Measurements from ENCODE around the gene SAFB2. TPM values are rescaled to one million over a fixed set of nuclear protein-coding genes. Genes with fewer than 3 reads are reported as not detected.
A peak's percentile ranks its signal among the peaks of the same experiment; 100 is the strongest.

SAFB2 gene
- 10 to 100 TPM; 11.6 to 47.3 (median 32.1) TPM for total RNA-seq

DNA sequence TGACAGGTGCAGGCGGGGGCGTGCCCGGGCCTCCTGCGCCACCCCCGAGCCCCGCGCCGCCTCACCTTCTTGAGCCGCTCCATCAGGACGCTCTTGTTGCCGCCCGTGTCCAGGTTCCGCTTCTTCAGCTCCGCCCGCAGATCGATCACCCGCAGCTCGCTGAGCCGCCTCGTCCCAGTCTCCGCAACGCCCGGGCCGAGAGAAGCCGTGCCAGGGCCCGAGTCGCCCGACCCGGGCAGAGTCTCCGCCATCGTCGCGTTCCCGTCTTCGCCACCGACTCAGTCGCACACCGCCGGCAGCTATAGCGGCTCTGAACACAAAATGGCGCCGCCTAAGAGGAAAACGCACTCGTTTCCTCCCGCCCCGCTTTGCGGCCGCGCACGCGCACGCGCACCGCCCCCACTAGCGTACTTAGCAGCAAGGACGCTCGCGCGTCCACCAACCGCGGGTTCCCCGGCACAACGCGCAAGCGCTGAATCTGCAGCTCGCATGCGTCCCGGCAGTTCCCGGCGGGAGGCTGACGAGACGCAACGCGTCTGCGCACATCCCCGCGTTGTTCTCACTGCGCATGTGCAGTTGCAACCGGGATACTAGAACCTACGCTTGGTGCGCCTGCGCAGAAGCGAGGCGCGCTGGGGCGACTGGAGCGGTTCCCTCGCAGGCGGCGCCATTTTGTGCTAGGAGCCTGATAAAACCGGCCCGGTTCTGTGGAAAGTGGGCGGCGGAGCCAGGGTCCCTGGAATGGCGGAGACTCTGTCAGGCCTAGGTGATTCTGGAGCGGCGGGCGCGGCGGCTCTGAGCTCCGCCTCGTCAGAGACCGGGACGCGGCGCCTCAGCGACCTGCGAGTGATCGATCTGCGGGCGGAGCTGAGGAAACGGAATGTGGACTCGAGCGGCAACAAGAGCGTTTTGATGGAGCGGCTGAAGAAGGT is at the start of gene SAFB2, which contains the start of gene SAFB:
Gene SAFB2, minus strand, starts transcription at position 312 of the 932 bp plus-strand sequence. Its CDS starts 61 bp downstream, at position 251.
Gene SAFB, plus strand, starts transcription at position 619 of the 932 bp plus-strand sequence. Its CDS starts 123 bp downstream, at position 742.
- intact Hi-C loops (cut with DNase I), result loop anchor here (10.0 kb wide), 1 partner anchor 62 kb away; the partner anchor contains the start of genes HSD11B1L and MICOS13
- no peaks in the 10 kb centered on the region for H3K27me3 ChIP-seq
- H3K4me3 ChIP-seq, result peak within 1 kb of the TSS; percentile 78 to 100 (median 90)
- H3K27ac ChIP-seq, result peak within 1 kb of the TSS; percentile 95 to 99 (median 96)
- H3K9me3 ChIP-seq, result no peaks in the 10 kb centered on the region
- WGBS, 2 donors, result 0% methylated on average over 20 to 29 of the region's 116 CpGs
- peak; percentile 95 for DNase-seq
- peaks cover 48 to 79% (median 55%) of the 10 kb centered on the region in 3 donors for H3K4me1 ChIP-seq
- TF ChIP-seq POLR2A (IDR thresholded peaks at IDR 0.05), result peak in 3 of 4 donors; percentile 78 to 98 (median 79)
- TF ChIP-seq, protein P1, sequence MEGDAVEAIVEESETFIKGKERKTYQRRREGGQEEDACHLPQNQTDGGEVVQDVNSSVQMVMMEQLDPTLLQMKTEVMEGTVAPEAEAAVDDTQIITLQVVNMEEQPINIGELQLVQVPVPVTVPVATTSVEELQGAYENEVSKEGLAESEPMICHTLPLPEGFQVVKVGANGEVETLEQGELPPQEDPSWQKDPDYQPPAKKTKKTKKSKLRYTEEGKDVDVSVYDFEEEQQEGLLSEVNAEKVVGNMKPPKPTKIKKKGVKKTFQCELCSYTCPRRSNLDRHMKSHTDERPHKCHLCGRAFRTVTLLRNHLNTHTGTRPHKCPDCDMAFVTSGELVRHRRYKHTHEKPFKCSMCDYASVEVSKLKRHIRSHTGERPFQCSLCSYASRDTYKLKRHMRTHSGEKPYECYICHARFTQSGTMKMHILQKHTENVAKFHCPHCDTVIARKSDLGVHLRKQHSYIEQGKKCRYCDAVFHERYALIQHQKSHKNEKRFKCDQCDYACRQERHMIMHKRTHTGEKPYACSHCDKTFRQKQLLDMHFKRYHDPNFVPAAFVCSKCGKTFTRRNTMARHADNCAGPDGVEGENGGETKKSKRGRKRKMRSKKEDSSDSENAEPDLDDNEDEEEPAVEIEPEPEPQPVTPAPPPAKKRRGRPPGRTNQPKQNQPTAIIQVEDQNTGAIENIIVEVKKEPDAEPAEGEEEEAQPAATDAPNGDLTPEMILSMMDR (IDR thresholded peaks at IDR 0.05), result peak in 1 of 6 experiments; percentile 18
- H3K36me3 ChIP-seq, result peaks cover 8 to 62% (median 21%) of the 10 kb centered on the region in 3 donors

- Histone ChIP-seq H3K36me3 (peaks cover 19 to 47% (median 30%) of the 10 kb centered on the region in 3 donors), H3K4me1 (no peaks in the 10 kb centered on the region), H3K27ac (no peak overlapping the region), H3K4me3 (no peak overlapping the region), H3K9me3 (no peaks in the 10 kb centered on the region), H3K27me3 (no peaks in the 10 kb centered on the region)
- TF ChIP-seq, protein P1 (IDR thresholded peaks at IDR 0.05), result no peak
- TF ChIP-seq POLR2A (IDR thresholded peaks at IDR 0.05), result no peak
- WGBS, 2 donors, result 90% methylated on average over 2 of the region's 7 CpGs; no CpG with 5 or more reads in 1 of the 2 donors
- no peak for DNase-seq
- intact Hi-C loops (cut with DNase I), result no loop called here
Observed at GRCh38 chr19:5671600-5671999, 49.0 kb upstream of the SAFB2 start.

- DNase-seq, result no peak
- intact Hi-C loops (cut with DNase I), result no loop called here
Observed at GRCh38 chr19:5669212-5669611, 46.6 kb upstream of the SAFB2 start.

GRCh38 chr19:5667751-5668271 is 45.2 kb upstream of the SAFB2 start:
- TF ChIP-seq, protein P1 (IDR thresholded peaks at IDR 0.05), result no peak
- no peak for TF ChIP-seq POLR2A (IDR thresholded peaks at IDR 0.05)
- Histone ChIP-seq H3K4me1 (no peaks in the 10 kb centered on the region), H3K4me3 (no peak overlapping the region), H3K36me3 (peaks cover 54 to 85% (median 63%) of the 10 kb centered on the region in 3 donors), H3K27ac (no peak overlapping the region), H3K9me3 (no peaks in the 10 kb centered on the region), H3K27me3 (no peaks in the 10 kb centered on the region)
- intact Hi-C loops (cut with DNase I), result no loop called here
- DNase-seq, result no peak
- 80 to 82% methylated on average over 1 to 15 of the region's 22 CpGs for WGBS, 2 donors

More at GRCh38 chr19:5669212-5669611, 46.6 kb upstream of the SAFB2 start:
- no peaks in the 10 kb centered on the region for H3K27me3 ChIP-seq
- H3K36me3 ChIP-seq, result peaks cover 42 to 71% (median 49%) of the 10 kb centered on the region in 3 donors
- TF ChIP-seq, protein P1 (IDR thresholded peaks at IDR 0.05), result no peak
- no peak for TF ChIP-seq POLR2A (IDR thresholded peaks at IDR 0.05)
- H3K4me3 ChIP-seq, result no peak overlapping the region
- no peaks in the 10 kb centered on the region for H3K4me1 ChIP-seq
- 87% methylated on average over 3 of the region's 11 CpGs; no CpG with 5 or more reads in 1 of the 2 donors for WGBS, 2 donors
- no peaks in the 10 kb centered on the region for H3K9me3 ChIP-seq
- no peak overlapping the region for H3K27ac ChIP-seq
